HepG2 (cell line): ENCODE measurements around the gene ANO6. TPM values are rescaled to one million over a fixed set of nuclear protein-coding genes. Genes with fewer than 3 reads are reported as not detected.

ENCODE experiments used
- ATAC-seq: fragments of 200-7000 bp; cut with Tn5 transposase; 3 replicates; pipeline ENCODE4 v1.9.1; 2020; ENCODE audit warnings: mild to moderate bottlenecking, moderate library complexity
- BruUV-seq: library from RNA; stranded (reverse); fragments of 400-500 nt; replicated peaks from 2 replicates; lab custom pipeline; 2021; lab: Mats Ljungman, UMichigan
- CTCF ChIA-PET: fragments of 300-600 bp; formaldehyde crosslinking; extraction: SDS; loops from one replicate; lab custom pipeline; 2021; ENCODE audit warnings: low total read pairs, inconsistent platforms, low intra/inter-chr PET ratio; lab: Yijun Ruan, JAX
- POLR2A ChIA-PET: fragments of 350-600 bp; sonication (Branson Sonifier 250); formaldehyde crosslinking; loops from one replicate; lab custom pipeline; 2020; ENCODE audit warnings: antibody characterized with exemption, inconsistent platforms; lab: Yijun Ruan, JAX
- DNase-seq: peaks from one replicate; pipeline ENCODE4 v3.0.0-alpha.2; 2015; ENCODE audit warnings: low spot score
- FAIRE-seq: peaks from 3 replicates; lab custom pipeline; 2011; peaks lifted over from hg19 to GRCh38; lab: Jason Lieb, UNC
- H2AFZ ChIP-seq: one replicate; pipeline ENCODE4 v1.6.1; 2011; ENCODE audit warnings: low read length, inconsistent platforms
- H3K27ac ChIP-seq: fragments of 300-600 bp; 3 replicates; pipeline ENCODE4 v1.8.0; 2011; ENCODE audit warnings: mixed run types, mild to moderate bottlenecking, mixed read lengths, low read length, inconsistent platforms; ENCODE audit not compliant: insufficient read depth; ENCODE audit errors: extremely low read length
- H3K27me3 ChIP-seq, 2 experiments: fragments of 200-600 bp in 1 of 2; 2 replicates in 1 of 2; 3 replicates in 1 of 2; pipeline versions ENCODE4 v1.6.0 to v1.8.0; 2011; ENCODE audit warnings: low read length in 2 of 2, mild to moderate bottlenecking in 2 of 2, moderate library complexity in 2 of 2, inconsistent platforms in 1 of 2; ENCODE audit not compliant: insufficient read depth in 2 of 2, control insufficient read depth in 1 of 2
- H3K36me3 ChIP-seq, 2 experiments: fragments of 200-600 bp in 1 of 2; replicated peaks in 1 of 2; 2 replicates in 1 of 2; 3 replicates in 1 of 2; pipeline versions ENCODE4 v1.5.1 to v1.8.0; 2011; ENCODE audit warnings: low read length in 2 of 2, inconsistent platforms in 1 of 2; ENCODE audit not compliant: insufficient read depth in 2 of 2, control insufficient read depth in 1 of 2
- H3K4me1 ChIP-seq: 2 replicates; pipeline ENCODE4 v1.5.1; 2012; ENCODE audit warnings: low read length, inconsistent platforms; ENCODE audit not compliant: insufficient read depth
- H3K4me2 ChIP-seq: 2 replicates; pipeline ENCODE4 v1.6.0; 2011; ENCODE audit warnings: low read depth, low read length, inconsistent platforms
- H3K4me3 ChIP-seq, 3 experiments: fragments of 200-600 bp in 1 of 3; sonication (generic), shearing (Covaris generic) in 1 of 3; replicated peaks in 1 of 3; 2 replicates each; pipeline ENCODE4 v1.5.1; 2011 to 2016; ENCODE audit warnings: low read length in 3 of 3, inconsistent platforms in 2 of 3, low read depth in 2 of 3, mild to moderate bottlenecking in 2 of 3, control low read depth in 1 of 3, mixed read lengths in 1 of 3; ENCODE audit not compliant: insufficient read depth in 1 of 3
- H3K79me2 ChIP-seq: one replicate; pipeline ENCODE4 v1.6.1; 2011; ENCODE audit warnings: low read length, inconsistent platforms; ENCODE audit not compliant: insufficient read depth
- H3K9ac ChIP-seq: 2 replicates; pipeline ENCODE4 v1.6.0; 2011; ENCODE audit warnings: mild to moderate bottlenecking, low read depth, low read length, inconsistent platforms; ENCODE audit not compliant: insufficient read depth
- H3K9me3 ChIP-seq: 2 replicates; pipeline ENCODE4 v1.5.1; 2012; ENCODE audit warnings: mild to moderate bottlenecking, low read length
- H4K20me1 ChIP-seq: 2 replicates; pipeline ENCODE4 v1.6.0; 2011; ENCODE audit warnings: inconsistent platforms, mild to moderate bottlenecking, low read length, moderate library complexity; ENCODE audit not compliant: insufficient read depth
- ARNT2 ChIP-seq: sonication (generic); formaldehyde crosslinking; IDR thresholded peaks from 2 replicates; pipeline ENCODE4 v1.8.0; 2022; ENCODE audit warnings: mild to moderate bottlenecking, low read depth, missing genetic modification reagents, moderate library complexity
- CHD2 ChIP-seq: IDR thresholded peaks from 2 replicates; pipeline ENCODE4 v1.6.1; 2011; ENCODE audit warnings: low read depth, low read length, improper control_type of control experiment
- CTCF ChIP-seq: sonication (generic); formaldehyde crosslinking; IDR thresholded peaks from 2 replicates; pipeline ENCODE4 v1.5.0; 2020; ENCODE audit warnings: mild to moderate bottlenecking, missing genetic modification reagents, moderate library complexity
- EEA1 ChIP-seq: sonication (generic); formaldehyde crosslinking; IDR thresholded peaks from 2 replicates; pipeline ENCODE4 v1.5.1; 2020; ENCODE audit warnings: mild to moderate bottlenecking, missing genetic modification reagents, borderline replicate concordance
- ELK4 ChIP-seq: sonication (generic); formaldehyde crosslinking; IDR thresholded peaks from 2 replicates; pipeline ENCODE4 v1.9.0; 2021; ENCODE audit warnings: missing genetic modification reagents, borderline replicate concordance
- HNF4A ChIP-seq: sonication (generic); formaldehyde crosslinking; IDR thresholded peaks from 2 replicates; pipeline ENCODE4 v1.4.0; 2020; ENCODE audit warnings: missing genetic modification reagents
- HNRNPLL ChIP-seq: fragments of 200-400 bp; formaldehyde crosslinking; IDR thresholded peaks from 2 replicates; pipeline ENCODE4 v1.6.1; 2017; ENCODE audit warnings: mild to moderate bottlenecking, low read depth, low read length; ENCODE audit not compliant: poor library complexity, severe bottlenecking
- JUND ChIP-seq: sonication (generic); formaldehyde crosslinking; IDR thresholded peaks from 2 replicates; pipeline ENCODE4 v1.8.0; 2022; ENCODE audit warnings: mild to moderate bottlenecking, missing genetic modification reagents
- MTF1 ChIP-seq: sonication (generic); formaldehyde crosslinking; IDR thresholded peaks from 2 replicates; pipeline ENCODE4 v1.5.0; 2020; ENCODE audit warnings: missing genetic modification reagents
- NAIF1 ChIP-seq: sonication (generic); formaldehyde crosslinking; IDR thresholded peaks from 2 replicates; pipeline ENCODE4 v1.5.0; 2020; ENCODE audit warnings: mild to moderate bottlenecking, missing genetic modification reagents, borderline replicate concordance
- NFYB ChIP-seq: sonication (generic); formaldehyde crosslinking; IDR thresholded peaks from 2 replicates; pipeline ENCODE4 v1.4.0; 2020; ENCODE audit warnings: missing genetic modification reagents
- NR2C2 ChIP-seq: sonication (generic); formaldehyde crosslinking; IDR thresholded peaks from 2 replicates; pipeline ENCODE4 v1.4.0; 2020; ENCODE audit warnings: missing genetic modification reagents, mild to moderate bottlenecking, moderate library complexity, borderline replicate concordance
- TBL1XR1 ChIP-seq: fragments of 150-350 bp; IDR thresholded peaks from 2 replicates; pipeline ENCODE4 v1.6.1; 2014; ENCODE audit warnings: borderline replicate concordance, low read length; ENCODE audit not compliant: partially characterized antibody
- ZKSCAN8 ChIP-seq: IDR thresholded peaks from 2 replicates; pipeline ENCODE4 v1.6.1; 2016; ENCODE audit warnings: borderline replicate concordance, missing genetic modification reagents, missing compliant biosample characterization
- ZNF530 ChIP-seq: sonication (generic); formaldehyde crosslinking; IDR thresholded peaks from 2 replicates; pipeline ENCODE4 v1.5.0; 2020; ENCODE audit warnings: low read depth, mild to moderate bottlenecking, missing genetic modification reagents
- ZNF878 ChIP-seq: sonication (generic); formaldehyde crosslinking; IDR thresholded peaks from 2 replicates; pipeline ENCODE4 v1.8.1; 2023; ENCODE audit warnings: mild to moderate bottlenecking, missing genetic modification reagents, moderate library complexity
- in situ Hi-C: cut with HindIII; loops from 2 replicates; pipeline ENCODE4 v1.10.0; 2017; ENCODE audit warnings: low pct_unique_long_range_greater_than_20kb; ENCODE audit not compliant: extremely low pct_ligation_motif_present
- intact Hi-C: fragments of 100-400 bp; cut with micrococcal nuclease; formaldehyde crosslinking; loops from one replicate; pipeline ENCODE4 v1.10.0; 2022; ENCODE audit not compliant: unreplicated experiment
- polyA plus RNA-seq, 8 experiments: library from polyadenylated mRNA; depleted of rRNA in 3 of 8; stranded (reverse) in 7 of 8; unstranded in 1 of 8; fragments of >200 nt; fragmentation: Illumina TruSeq in 4 of 8; extraction: Trizol in 4 of 8; gene quantifications; 2 replicates each; pipeline versions ENCODE4 v1.2.1 to v1.2.3, GENCODE V29; 2011 to 2016; ENCODE audit warnings: low read depth in 4 of 8, missing spikeins in 1 of 8, mixed read lengths in 1 of 8; ENCODE audit not compliant: insufficient read depth in 1 of 8
- total RNA-seq, 5 experiments: library from RNA; depleted of rRNA; stranded (reverse); fragments of >200 nt; fragmentation: Illumina TruSeq; extraction: Trizol; gene quantifications; 2 replicates each; pipeline ENCODE4 v1.2.3, GENCODE V29; 2016; ENCODE audit warnings: low read depth in 1 of 5
- TF ChIP-seq, protein P1 (sequence below): sonication (generic); formaldehyde crosslinking; IDR thresholded peaks from 2 replicates; pipeline ENCODE4 v1.4.0; 2020; ENCODE audit warnings: missing genetic modification reagents, mild to moderate bottlenecking, borderline replicate concordance
- TF ChIP-seq, protein P2 (sequence below): conservative IDR thresholded peaks from 2 replicates; pipeline ENCODE4 v1.6.1; 2018; ENCODE audit warnings: missing genetic modification reagents

ANO6 gene
- total and polyA plus RNA-seq, 2 of the 13 experiments (the other 11 are each of a cell fraction or from before 2014, with no cell fraction given): 37.8 to 57.1 TPM

DNA sequence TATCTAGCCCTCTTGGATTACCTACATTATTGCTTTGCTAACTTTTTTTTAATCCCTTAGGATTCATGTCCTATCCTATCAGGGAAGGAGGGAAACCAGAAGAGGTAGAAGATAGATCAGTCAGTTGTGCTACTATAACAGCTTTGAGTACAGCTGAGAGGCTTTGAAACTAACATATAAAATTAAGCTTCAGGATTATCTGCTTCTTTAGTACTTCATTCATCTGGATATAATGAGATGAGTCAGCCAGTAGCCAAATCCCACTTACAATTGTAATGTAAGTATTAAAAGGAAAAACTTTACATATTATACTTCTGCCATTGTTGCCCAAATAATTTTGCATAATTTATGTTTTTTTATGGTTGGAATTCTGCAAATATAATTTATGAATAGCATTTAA, 33.4 kb upstream of the ANO6 start:
- Histone ChIP-seq H3K4me2 (no peak overlapping the region), H3K27me3 (no peaks in the 10 kb centered on the region), H3K79me2 (no peaks in the 10 kb centered on the region), H3K9ac (no peak overlapping the region), H3K9me3 (peaks cover 20% of the 10 kb centered on the region), H3K4me1 (no peaks in the 10 kb centered on the region), H4K20me1 (no peaks in the 10 kb centered on the region), H3K27ac (no peak overlapping the region), H2AFZ (no peak overlapping the region), H3K4me3 (no peak overlapping the region), H3K36me3 (no peaks in the 10 kb centered on the region)
- FAIRE-seq (no peak), ATAC-seq (no peak), DNase-seq (no peak)
- ChIA-PET POLR2A (no interaction called here), CTCF (interaction anchor here (1.4 kb wide), 1 partner anchor 206 kb away, joined by 10 read pairs; no protein-coding TSS in a partner anchor)
- in situ Hi-C loops (loop anchor here (25.0 kb wide), 1 partner anchor 555 kb away; the partner anchor contains the start of gene ARID2), intact Hi-C loops (no loop called here)
- no TSS peak for BruUV-seq
- TF ChIP-seq CHD2 (no peak), HNRNPLL (no peak), MTF1 (CRISPR knock-in tag) (no peak), ELK4 (CRISPR knock-in tag) (no peak), NAIF1 (CRISPR knock-in tag) (no peak), NFYB (CRISPR knock-in tag) (no peak), TBL1XR1 (no peak), ZNF530 (CRISPR knock-in tag) (no peak), JUND (CRISPR knock-in tag) (no peak), NR2C2 (CRISPR knock-in tag) (no peak), ARNT2 (no peak), ZKSCAN8 (CRISPR knock-in tag) (no peak), EEA1 (no peak), CTCF (no peak), HNF4A (CRISPR knock-in tag) (no peak), ZNF878 (CRISPR knock-in tag) (no peak)
- TF ChIP-seq, protein P1, sequence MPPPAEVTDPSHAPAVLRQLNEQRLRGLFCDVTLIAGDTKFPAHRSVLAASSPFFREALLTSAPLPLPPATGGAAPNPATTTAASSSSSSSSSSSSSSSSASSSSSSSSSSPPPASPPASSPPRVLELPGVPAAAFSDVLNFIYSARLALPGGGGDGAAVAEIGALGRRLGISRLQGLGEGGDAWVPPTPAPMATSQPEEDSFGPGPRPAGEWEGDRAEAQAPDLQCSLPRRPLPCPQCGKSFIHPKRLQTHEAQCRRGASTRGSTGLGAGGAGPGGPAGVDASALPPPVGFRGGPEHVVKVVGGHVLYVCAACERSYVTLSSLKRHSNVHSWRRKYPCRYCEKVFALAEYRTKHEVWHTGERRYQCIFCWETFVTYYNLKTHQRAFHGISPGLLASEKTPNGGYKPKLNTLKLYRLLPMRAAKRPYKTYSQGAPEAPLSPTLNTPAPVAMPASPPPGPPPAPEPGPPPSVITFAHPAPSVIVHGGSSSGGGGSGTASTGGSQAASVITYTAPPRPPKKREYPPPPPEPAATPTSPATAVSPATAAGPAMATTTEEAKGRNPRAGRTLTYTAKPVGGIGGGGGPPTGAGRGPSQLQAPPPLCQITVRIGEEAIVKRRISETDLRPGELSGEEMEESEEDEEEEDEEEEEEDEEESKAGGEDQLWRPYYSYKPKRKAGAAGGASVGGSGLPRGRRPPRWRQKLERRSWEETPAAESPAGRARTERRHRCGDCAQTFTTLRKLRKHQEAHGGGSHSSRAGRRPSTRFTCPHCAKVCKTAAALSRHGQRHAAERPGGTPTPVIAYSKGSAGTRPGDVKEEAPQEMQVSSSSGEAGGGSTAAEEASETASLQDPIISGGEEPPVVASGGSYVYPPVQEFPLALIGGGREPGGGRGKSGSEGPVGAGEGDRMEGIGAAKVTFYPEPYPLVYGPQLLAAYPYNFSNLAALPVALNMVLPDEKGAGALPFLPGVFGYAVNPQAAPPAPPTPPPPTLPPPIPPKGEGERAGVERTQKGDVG: no peak
- TF ChIP-seq, protein P2, sequence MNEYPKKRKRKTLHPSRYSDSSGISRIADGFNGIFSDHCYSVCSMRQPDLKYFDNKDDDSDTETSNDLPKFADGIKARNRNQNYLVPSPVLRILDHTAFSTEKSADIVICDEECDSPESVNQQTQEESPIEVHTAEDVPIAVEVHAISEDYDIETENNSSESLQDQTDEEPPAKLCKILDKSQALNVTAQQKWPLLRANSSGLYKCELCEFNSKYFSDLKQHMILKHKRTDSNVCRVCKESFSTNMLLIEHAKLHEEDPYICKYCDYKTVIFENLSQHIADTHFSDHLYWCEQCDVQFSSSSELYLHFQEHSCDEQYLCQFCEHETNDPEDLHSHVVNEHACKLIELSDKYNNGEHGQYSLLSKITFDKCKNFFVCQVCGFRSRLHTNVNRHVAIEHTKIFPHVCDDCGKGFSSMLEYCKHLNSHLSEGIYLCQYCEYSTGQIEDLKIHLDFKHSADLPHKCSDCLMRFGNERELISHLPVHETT (CRISPR knock-in tag): no peak
